Heart right ventricle (tissue), 16 donors: ENCODE measurements around the gene CFAP119. TPM values are rescaled to one million over a fixed set of nuclear protein-coding genes. Genes with fewer than 3 reads are reported as not detected.

Experiments used
- ATAC-seq, 8 donors: fragments of 200-7000 bp; cut with Tn5 transposase; one replicate each; pipeline ENCODE4 v1.9.1; 2020; ENCODE audit warnings: mild to moderate bottlenecking in 8 of 8, moderate library complexity in 8 of 8, moderate number of reproducible peaks in 1 of 8
- DNase-seq, 2 donors: peaks; one replicate each; pipeline ENCODE4 v3.0.0-alpha.2; 2020
- H3K27ac ChIP-seq, 10 donors: fragments of 200-600 bp; sonication (generic) in 2 of 10; one replicate each; pipeline versions ENCODE4 v1.5.0 to v1.8.0; 2020 to 2022; ENCODE audit warnings: mild to moderate bottlenecking in 3 of 10
- H3K27me3 ChIP-seq, 7 donors: fragments of 200-600 bp; one replicate each; pipeline ENCODE4 v1.8.0; 2021 to 2022; ENCODE audit warnings: mild to moderate bottlenecking in 2 of 7
- H3K36me3 ChIP-seq, 9 donors: fragments of 200-600 bp; sonication (generic) in 1 of 9; one replicate each; pipeline versions ENCODE4 v1.5.0 to v1.8.0; 2020 to 2022; ENCODE audit warnings: mild to moderate bottlenecking in 2 of 9
- H3K4me1 ChIP-seq, 9 donors: fragments of 200-600 bp; sonication (generic) in 1 of 9; one replicate each; pipeline versions ENCODE4 v1.5.0 to v1.8.0; 2020 to 2022; ENCODE audit warnings: mild to moderate bottlenecking in 4 of 9
- H3K4me3 ChIP-seq, 10 donors: fragments of 200-600 bp; sonication (generic) in 2 of 10; one replicate each; pipeline versions ENCODE4 v1.5.0 to v1.8.0; 2020 to 2022; ENCODE audit warnings: mild to moderate bottlenecking in 7 of 10, moderate library complexity in 2 of 10
- H3K9me3 ChIP-seq, 11 donors: fragments of 200-600 bp in 10 of 11; sonication (generic) in 2 of 11; one replicate each; pipeline versions ENCODE4 v1.5.0 to v1.8.0; 2013 to 2022; ENCODE audit warnings: mild to moderate bottlenecking in 2 of 11, control low read depth in 1 of 11, moderate library complexity in 1 of 11
- CTCF ChIP-seq, 9 donors: fragments of 200-600 bp; sonication (generic) in 2 of 9; IDR thresholded peaks; one replicate each; pipeline versions ENCODE4 v1.5.0 to v1.8.0; 2021 to 2022; ENCODE audit warnings: antibody characterized with exemption in 9 of 9, mild to moderate bottlenecking in 5 of 9, moderate library complexity in 1 of 9
- WGBS, 2 donors: extraction: QIAGEN DNeasy Blood & Tissue Kit; methylation state at CpG; one replicate each; pipeline ENCODE4 v1.1.7; 2013; ENCODE audit warnings: inconsistent platforms in 1 of 2; 5-methylcytosine and 5-hydroxymethylcytosine counted together
- intact Hi-C, 10 donors: fragments of 100-400 bp; cut with DNase I; formaldehyde crosslinking; loops; one replicate each; pipeline versions ENCODE4 v1.11.1 to v1.14.2; 2022
- polyA plus RNA-seq, 2 donors: library from polyadenylated mRNA; stranded (reverse); fragments of 200-250 nt; gene quantifications; one replicate each; pipeline ENCODE4 v1.2.3, GENCODE V29; 2013
- total RNA-seq, 10 donors: library from RNA; stranded (reverse); fragmentation: NEBNext Ultra II Directional in 3 of 10; extraction: Animal tissue kit (Norgen Biotek cat#: 25700) in 3 of 10; gene quantifications; one replicate each; pipeline versions ENCODE4 v1.2.1 to v1.2.4, GENCODE V29; 2021 to 2023
- donor health status: Arrhythmogenic right ventricular cardiomyopathy.
- donor health status: ischemic (EF 13 %, LVEDD 7.1; RV severe dilation, severe dysfunction).
- donor health status: healthy with polysubstance abuse.
- donor health status: DM: no; HTN: yes; CAD: no.
- donor health status: DM: no; HTN: no; CAD: no.
- donor health status: ischemic (EF 25% LVEDD 6.9; RV normal size, moderate dysfunction).
- donor health status: ischemic (EF 25% LVEDD 5.7; RV mildly dilated, moderate dysfunction).
- donor health status: healthy.
- donor health status: DM: yes; HTN: yes; CAD: no.
- donor health status: Ischemic cardiomyopathy.
- donor health status: ischemic (EF 35%, LVEDD 5.7; RV mildly dilated, moderate dysfunction).
- donor health status: nonischemic (EF 11% LVEDD 7.7; RV severe dilation, severe dysfunction).
- donor health status: DM: yes; HTN: yes; CAD: no.
- donor health status: PGD.
- donor health status: ischemic (EF 29% LVEDD 5.4; RV normal size, mild dysfunction).
- donor health status: nonischemic (EF 23%, LVEDD 6.1; RV moderate dilation, normal function).

The CFAP119 gene
- total and polyA plus RNA-seq, 12 donors: 0.44 to 2.3 (median 1.1) TPM

DNA sequence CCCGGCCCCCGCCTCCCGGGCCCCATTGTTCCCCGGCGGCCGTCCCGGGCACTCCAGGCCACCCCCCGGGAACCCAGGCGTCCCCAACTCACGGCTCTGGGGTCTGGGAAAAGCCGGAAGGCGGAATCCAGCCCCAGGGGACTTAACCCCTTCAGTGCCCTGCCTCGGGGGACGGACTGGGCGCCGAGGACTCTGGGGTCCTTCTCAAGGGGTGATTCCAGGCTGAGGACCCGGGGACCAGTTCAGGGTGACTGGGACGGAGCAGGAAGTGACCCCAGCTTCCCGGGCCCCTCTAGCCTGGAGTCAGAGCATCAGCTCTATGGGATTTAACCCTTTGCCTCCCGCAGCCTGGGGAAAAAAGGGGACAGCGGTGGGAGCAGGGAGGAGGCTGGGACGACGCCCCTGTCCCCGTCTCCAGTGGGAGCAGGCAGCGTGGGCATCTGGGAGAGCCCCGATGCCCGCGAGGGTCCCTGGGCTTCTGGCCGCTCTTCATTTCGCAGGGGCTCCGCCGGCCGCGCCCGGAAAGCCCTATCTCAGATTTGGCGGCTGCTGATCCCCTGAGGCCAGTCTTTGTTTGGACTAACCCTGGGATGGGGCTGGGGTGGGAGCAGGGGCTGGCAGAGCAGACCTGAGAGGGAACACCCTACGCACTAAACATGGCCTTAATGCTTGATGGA is 25.2 kb upstream of the CFAP119 start, which contains the start of gene ZNF629:
Gene ZNF629 (minus strand): TSS at position 270 of the 677 bp plus-strand sequence. CDS start 2,723 bp downstream, outside the sequence.
- DNase-seq (peak; percentile 69 to 84), ATAC-seq (peak; percentile 80 to 94 (median 89))
- Histone ChIP-seq H3K27me3 (no peaks in the 10 kb centered on the region), H3K9me3 (no peaks in the 10 kb centered on the region), H3K36me3 (peaks cover 0 to 23% (median 14%) of the 10 kb centered on the region in 9 donors), H3K4me3 (peak within 1 kb of the TSS; percentile 71 to 99 (median 88)), H3K4me1 (peaks cover 10 to 26% (median 23%) of the 10 kb centered on the region in 9 donors), H3K27ac (peak within 1 kb of the TSS; percentile 74 to 99 (median 96))
- TF ChIP-seq CTCF (IDR thresholded peaks at IDR 0.05): peak in 2 of 9 donors; percentile 9 to 10
- intact Hi-C loops: loop anchor here in 4 of 10 donors (1.0 kb wide), 1 partner anchor 18 kb away; no protein-coding TSS in a partner anchor
- 1% methylated on average over 36 to 37 of the region's 37 CpGs for WGBS, 2 donors

GRCh38 chr16:30786115-30786935 is 24.5 kb upstream of the CFAP119 start:
- H3K9me3 ChIP-seq: no peaks in the 10 kb centered on the region
- no peak for TF ChIP-seq CTCF (IDR thresholded peaks at IDR 0.05)
- 3 to 4% methylated on average over 41 to 57 of the region's 57 CpGs for WGBS, 2 donors
- no peaks in the 10 kb centered on the region for H3K27me3 ChIP-seq
- H3K27ac ChIP-seq: peak overlapping the region; percentile 74 to 99 (median 96)
- H3K36me3 ChIP-seq: peaks cover 0 to 31% (median 16%) of the 10 kb centered on the region in 9 donors
- intact Hi-C loops: no loop called here
- H3K4me1 ChIP-seq: peaks cover 10 to 26% (median 23%) of the 10 kb centered on the region in 9 donors
- peak; percentile 41 to 63 (median 50) for ATAC-seq
- H3K4me3 ChIP-seq: peak overlapping the region; percentile 71 to 99 (median 88)
- peak in 1 of 2 donors; percentile 52 for DNase-seq

DNA sequence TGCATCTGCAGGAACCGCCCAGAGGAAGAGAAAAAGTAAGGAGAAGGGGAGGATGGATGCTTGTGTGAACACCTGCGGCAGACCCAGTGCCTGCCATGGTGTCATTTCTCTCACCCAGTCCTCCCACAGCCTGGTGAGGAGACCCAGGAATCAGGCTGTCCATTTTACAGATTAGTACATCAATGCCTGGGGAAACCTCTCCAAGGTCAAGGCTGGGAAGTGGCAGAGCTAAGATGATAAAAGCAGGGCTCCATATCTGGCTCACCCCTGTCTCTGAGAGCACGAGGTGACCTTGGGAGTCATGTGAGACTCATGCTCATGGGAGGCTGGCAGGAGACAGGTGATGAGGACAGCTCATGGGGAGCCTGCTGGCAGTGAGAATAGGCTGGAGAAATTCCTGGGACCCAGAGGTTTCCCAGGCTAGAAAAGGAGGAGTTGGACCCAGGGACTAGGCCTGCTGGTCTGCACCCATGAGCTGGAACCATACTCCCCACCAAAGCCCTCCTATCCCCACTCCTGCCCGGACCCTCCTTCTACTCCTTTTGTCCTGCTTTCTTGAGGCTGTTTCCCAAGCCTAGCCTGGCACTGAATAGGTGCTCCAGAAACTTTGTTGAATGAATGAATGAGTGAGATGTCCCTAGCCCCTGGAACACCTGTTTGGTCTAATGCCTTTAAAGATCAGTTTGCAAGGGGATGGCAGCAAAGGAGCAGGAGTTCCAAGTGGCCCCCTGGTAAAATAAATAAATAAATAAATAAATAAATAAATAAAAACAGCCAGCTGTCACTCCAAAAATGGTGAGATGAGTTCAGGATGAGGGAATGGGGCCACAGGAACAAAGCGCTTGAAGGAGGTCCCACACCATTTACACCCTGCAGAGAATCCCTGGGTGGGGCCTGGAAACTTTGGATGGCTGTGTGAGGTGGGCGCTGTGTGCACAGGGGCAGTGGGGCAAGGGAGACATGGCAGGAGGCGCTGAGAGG is 23.6 kb upstream of the CFAP119 start:
- TF ChIP-seq CTCF (IDR thresholded peaks at IDR 0.05): no peak
- ATAC-seq: peak in 1 of 8 donors; percentile 31
- H3K9me3 ChIP-seq: no peaks in the 10 kb centered on the region
- H3K27me3 ChIP-seq: no peaks in the 10 kb centered on the region
- H3K4me3 ChIP-seq: peak overlapping the region; percentile 71 to 99 (median 88)
- intact Hi-C loops: no loop called here
- WGBS, 2 donors: 68 to 71% methylated on average over 7 of the region's 7 CpGs
- peaks cover 10 to 26% (median 24%) of the 10 kb centered on the region in 9 donors for H3K4me1 ChIP-seq
- no peak for DNase-seq
- peak overlapping the region in 8 of 10 donors; percentile 89 to 99 (median 96) for H3K27ac ChIP-seq
- peaks cover 0 to 36% (median 16%) of the 10 kb centered on the region in 9 donors for H3K36me3 ChIP-seq
